Measurements from ENCODE around the gene POLR1H. TPM values are rescaled to one million over a fixed set of nuclear protein-coding genes. Genes with fewer than 3 reads are reported as not detected.

POLR1H gene
- total RNA-seq, 1 donor from 2014 or later, result 31.2 TPM

GRCh38 chr6:30103872-30104179, 42.8 kb downstream of the POLR1H start:
- DNase-seq (ENCODE audit: extremely low spot score in 2 of 2), result no peak
- peaks cover 27% of the 10 kb centered on the region for H3K4me1 ChIP-seq
- no peak for TF ChIP-seq CTCF (IDR thresholded peaks at IDR 0.05)
- TF ChIP-seq POLR2AphosphoS5 (IDR thresholded peaks at IDR 0.05; ENCODE audit: insufficient read depth in 1 of 2, low read depth in 1 of 2), result no peak
- no peak for TF ChIP-seq POLR2A (IDR thresholded peaks at IDR 0.05)
- intact Hi-C loops (cut with DNase I), result no loop called here
- H3K36me3 ChIP-seq, result no peaks in the 10 kb centered on the region
- H3K27ac ChIP-seq, result peak overlapping the region; percentile 90
- no peaks in the 10 kb centered on the region for H3K27me3 ChIP-seq
- H3K9me3 ChIP-seq, result no peaks in the 10 kb centered on the region
- H3K4me3 ChIP-seq, result peak overlapping the region; percentile 36 to 44

GRCh38 chr6:30104661-30105060, 43.6 kb downstream of the POLR1H start:
- H3K27ac ChIP-seq, result no peak overlapping the region
- TF ChIP-seq POLR2AphosphoS5 (IDR thresholded peaks at IDR 0.05; ENCODE audit: insufficient read depth in 1 of 2, low read depth in 1 of 2) (no peak), POLR2A (IDR thresholded peaks at IDR 0.05) (no peak), CTCF (IDR thresholded peaks at IDR 0.05) (no peak)
- H3K4me3 ChIP-seq, result no peak overlapping the region
- H3K4me1 ChIP-seq, result peaks cover 27% of the 10 kb centered on the region
- intact Hi-C loops (cut with DNase I), result no loop called here
- H3K27me3 ChIP-seq, result no peaks in the 10 kb centered on the region
- H3K9me3 ChIP-seq, result no peaks in the 10 kb centered on the region
- DNase-seq (ENCODE audit: extremely low spot score in 2 of 2), result no peak
- no peaks in the 10 kb centered on the region for H3K36me3 ChIP-seq

- Histone ChIP-seq H3K27ac (no peak overlapping the region), H3K36me3 (no peaks in the 10 kb centered on the region), H3K9me3 (no peaks in the 10 kb centered on the region), H3K27me3 (no peaks in the 10 kb centered on the region), H3K4me1 (no peaks in the 10 kb centered on the region), H3K4me3 (no peak overlapping the region)
- intact Hi-C loops (cut with DNase I), result no loop called here
- TF ChIP-seq CTCF (IDR thresholded peaks at IDR 0.05) (no peak), POLR2AphosphoS5 (IDR thresholded peaks at IDR 0.05; ENCODE audit: insufficient read depth in 1 of 2, low read depth in 1 of 2) (no peak), POLR2A (IDR thresholded peaks at IDR 0.05) (no peak)
- DNase-seq (ENCODE audit: extremely low spot score in 2 of 2), result no peak
Measured at GRCh38 chr6:30111266-30111856, 50.3 kb downstream of the POLR1H start.

GRCh38 chr6:30112402-30112994, 51.4 kb downstream of the POLR1H start:
- H3K4me1 ChIP-seq, result no peaks in the 10 kb centered on the region
- DNase-seq (ENCODE audit: extremely low spot score in 2 of 2), result no peak
- TF ChIP-seq POLR2AphosphoS5 (IDR thresholded peaks at IDR 0.05; ENCODE audit: insufficient read depth in 1 of 2, low read depth in 1 of 2) (no peak), POLR2A (IDR thresholded peaks at IDR 0.05) (no peak), CTCF (IDR thresholded peaks at IDR 0.05) (no peak)
- H3K4me3 ChIP-seq, result no peak overlapping the region
- no peaks in the 10 kb centered on the region for H3K27me3 ChIP-seq
- no peak overlapping the region for H3K27ac ChIP-seq
- intact Hi-C loops (cut with DNase I), result no loop called here
- H3K36me3 ChIP-seq, result no peaks in the 10 kb centered on the region
- no peaks in the 10 kb centered on the region for H3K9me3 ChIP-seq

GRCh38 chr6:30113003-30113759, 52.1 kb downstream of the POLR1H start, which contains the start of gene TRIM31:
Gene TRIM31 (minus strand): TSS chr6:30113090. CDS start chr6:30112805, 285 bp downstream.
- H3K27ac ChIP-seq, result no peak within 1 kb of the TSS
- H3K4me1 ChIP-seq, result no peaks in the 10 kb centered on the region
- no peaks in the 10 kb centered on the region for H3K9me3 ChIP-seq
- H3K27me3 ChIP-seq, result no peaks in the 10 kb centered on the region
- TF ChIP-seq CTCF (IDR thresholded peaks at IDR 0.05) (no peak), POLR2A (IDR thresholded peaks at IDR 0.05) (no peak), POLR2AphosphoS5 (IDR thresholded peaks at IDR 0.05; ENCODE audit: insufficient read depth in 1 of 2, low read depth in 1 of 2) (no peak)
- DNase-seq (ENCODE audit: extremely low spot score in 2 of 2), result no peak
- intact Hi-C loops (cut with DNase I), result no loop called here
- H3K4me3 ChIP-seq, result no peak within 1 kb of the TSS
- no peaks in the 10 kb centered on the region for H3K36me3 ChIP-seq

All from vagina (tissue), 2 donors.